KMS-11 (cell line): ENCODE measurements around the gene MLEC.

Experiments used
- H2AFZ ChIP-seq: fragments of 200-600 bp; sonication (generic); 2 replicates; pipeline ENCODE4 v1.6.1; 2016; ENCODE audit warnings: antibody characterized with exemption, mixed run types, low read depth
- H3K27ac ChIP-seq: fragments of 200-600 bp; sonication (generic); 2 replicates; pipeline ENCODE4 v1.6.1; 2016; ENCODE audit warnings: mild to moderate bottlenecking, mixed run types
- H3K27me3 ChIP-seq: fragments of 200-600 bp; sonication (generic); 2 replicates; pipeline ENCODE4 v1.6.1; 2017; ENCODE audit warnings: mild to moderate bottlenecking, low read depth, mixed run types, moderate library complexity; ENCODE audit not compliant: insufficient read depth
- H3K36me3 ChIP-seq: fragments of 200-600 bp; sonication (generic); 2 replicates; pipeline ENCODE4 v1.6.1; 2017; ENCODE audit warnings: mild to moderate bottlenecking, mixed run types; ENCODE audit not compliant: insufficient read depth
- H3K4me1 ChIP-seq: fragments of 200-600 bp; sonication (generic); 2 replicates; pipeline ENCODE4 v1.6.1; 2016; ENCODE audit warnings: mild to moderate bottlenecking, low read depth, mixed run types; ENCODE audit not compliant: poor library complexity, severe bottlenecking
- H3K4me2 ChIP-seq: fragments of 200-600 bp; sonication (generic); 2 replicates; pipeline ENCODE4 v1.7.0; 2016; ENCODE audit warnings: mild to moderate bottlenecking, mixed run types
- H3K4me3 ChIP-seq: fragments of 200-600 bp; sonication (generic); IDR thresholded peaks from 2 replicates; pipeline ENCODE4 v1.6.1; 2017; ENCODE audit warnings: low read depth, low read length, mixed read lengths; ENCODE audit not compliant: insufficient read depth
- H3K79me2 ChIP-seq: fragments of 200-600 bp; sonication (generic); 2 replicates; pipeline ENCODE4 v1.6.1; 2016; ENCODE audit warnings: low read depth, mixed run types; ENCODE audit not compliant: insufficient read depth
- H3K9ac ChIP-seq: fragments of 200-600 bp; sonication (generic); 2 replicates; pipeline ENCODE4 v1.6.1; 2016; ENCODE audit warnings: mild to moderate bottlenecking, mixed run types
- H4K20me1 ChIP-seq: fragments of 200-600 bp; sonication (generic); 2 replicates; pipeline ENCODE4 v1.6.1; 2016; ENCODE audit warnings: mild to moderate bottlenecking, mixed run types; ENCODE audit not compliant: insufficient read depth
- CTCF ChIP-seq: fragments of 200-600 bp; sonication (generic); conservative IDR thresholded peaks from 2 replicates; pipeline ENCODE4 v1.6.1; 2017; ENCODE audit warnings: low read depth, mild to moderate bottlenecking, antibody characterized with exemption, low read length, moderate library complexity, mixed read lengths

MLEC gene

GRCh38 chr12:120702637-120703036, 15.7 kb downstream of the MLEC start:
- no peak for TF ChIP-seq CTCF
- H4K20me1 ChIP-seq: no peaks in the 10 kb centered on the region
- H3K4me3 ChIP-seq: no peak overlapping the region
- H3K79me2 ChIP-seq: no peaks in the 10 kb centered on the region
- H3K27me3 ChIP-seq: no peaks in the 10 kb centered on the region
- no peak overlapping the region for H3K9ac ChIP-seq
- H3K36me3 ChIP-seq: no peaks in the 10 kb centered on the region
- no peaks in the 10 kb centered on the region for H3K4me1 ChIP-seq
- no peak overlapping the region for H2AFZ ChIP-seq
- no peak overlapping the region for H3K4me2 ChIP-seq
- no peak overlapping the region for H3K27ac ChIP-seq

GRCh38 chr12:120703311-120703942, 16.5 kb downstream of the MLEC start:
- Histone ChIP-seq H3K4me2 (no peak overlapping the region), H3K36me3 (no peaks in the 10 kb centered on the region), H3K27me3 (no peaks in the 10 kb centered on the region), H3K4me3 (no peak overlapping the region), H4K20me1 (no peaks in the 10 kb centered on the region), H2AFZ (no peak overlapping the region), H3K9ac (no peak overlapping the region), H3K27ac (no peak overlapping the region), H3K4me1 (no peaks in the 10 kb centered on the region), H3K79me2 (no peaks in the 10 kb centered on the region)
- TF ChIP-seq CTCF: no peak

GRCh38 chr12:120705618-120706017, 18.7 kb downstream of the MLEC start:
- no peak overlapping the region for H3K4me3 ChIP-seq
- H3K27ac ChIP-seq: no peak overlapping the region
- H3K27me3 ChIP-seq: no peaks in the 10 kb centered on the region
- no peaks in the 10 kb centered on the region for H4K20me1 ChIP-seq
- H3K79me2 ChIP-seq: no peaks in the 10 kb centered on the region
- H3K9ac ChIP-seq: no peak overlapping the region
- no peak for TF ChIP-seq CTCF
- H3K4me1 ChIP-seq: peaks cover 5% of the 10 kb centered on the region
- no peaks in the 10 kb centered on the region for H3K36me3 ChIP-seq
- H3K4me2 ChIP-seq: no peak overlapping the region
- no peak overlapping the region for H2AFZ ChIP-seq

GRCh38 chr12:120706029-120706428, 19.1 kb downstream of the MLEC start:
- H3K27ac ChIP-seq: no peak overlapping the region
- no peak for TF ChIP-seq CTCF

More at GRCh38 chr12:120706029-120706428, 19.1 kb downstream of the MLEC start:
- Histone ChIP-seq H3K79me2 (no peaks in the 10 kb centered on the region), H3K4me2 (no peak overlapping the region), H3K9ac (no peak overlapping the region), H4K20me1 (no peaks in the 10 kb centered on the region), H2AFZ (no peak overlapping the region), H3K36me3 (no peaks in the 10 kb centered on the region), H3K4me3 (no peak overlapping the region), H3K27me3 (no peaks in the 10 kb centered on the region), H3K4me1 (peaks cover 5% of the 10 kb centered on the region)
